Stimulated activated CD8-positive, alpha-beta memory T cell treated with anti-CD3 and anti-CD28 coated beads, Interleukin-4, amount 100 ng/mL, for 4 hours (primary cell): ENCODE results near the gene ACKR2.

Source experiments
- DNase-seq, 2 donors: peaks; one replicate each; pipeline ENCODE4 v3.0.0-alpha.2; 2020; ENCODE audit warnings: low read depth in 2 of 2, low spot score in 1 of 2

The ACKR2 gene, protein sequence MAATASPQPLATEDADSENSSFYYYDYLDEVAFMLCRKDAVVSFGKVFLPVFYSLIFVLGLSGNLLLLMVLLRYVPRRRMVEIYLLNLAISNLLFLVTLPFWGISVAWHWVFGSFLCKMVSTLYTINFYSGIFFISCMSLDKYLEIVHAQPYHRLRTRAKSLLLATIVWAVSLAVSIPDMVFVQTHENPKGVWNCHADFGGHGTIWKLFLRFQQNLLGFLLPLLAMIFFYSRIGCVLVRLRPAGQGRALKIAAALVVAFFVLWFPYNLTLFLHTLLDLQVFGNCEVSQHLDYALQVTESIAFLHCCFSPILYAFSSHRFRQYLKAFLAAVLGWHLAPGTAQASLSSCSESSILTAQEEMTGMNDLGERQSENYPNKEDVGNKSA

GRCh38 chr3:42809202-42809601, at the start of gene ACKR2:
Gene ACKR2, plus strand, starts transcription at chr3:42809445. Its CDS starts 55,058 bp downstream, at chr3:42864503.
- no peak for DNase-seq

DNA sequence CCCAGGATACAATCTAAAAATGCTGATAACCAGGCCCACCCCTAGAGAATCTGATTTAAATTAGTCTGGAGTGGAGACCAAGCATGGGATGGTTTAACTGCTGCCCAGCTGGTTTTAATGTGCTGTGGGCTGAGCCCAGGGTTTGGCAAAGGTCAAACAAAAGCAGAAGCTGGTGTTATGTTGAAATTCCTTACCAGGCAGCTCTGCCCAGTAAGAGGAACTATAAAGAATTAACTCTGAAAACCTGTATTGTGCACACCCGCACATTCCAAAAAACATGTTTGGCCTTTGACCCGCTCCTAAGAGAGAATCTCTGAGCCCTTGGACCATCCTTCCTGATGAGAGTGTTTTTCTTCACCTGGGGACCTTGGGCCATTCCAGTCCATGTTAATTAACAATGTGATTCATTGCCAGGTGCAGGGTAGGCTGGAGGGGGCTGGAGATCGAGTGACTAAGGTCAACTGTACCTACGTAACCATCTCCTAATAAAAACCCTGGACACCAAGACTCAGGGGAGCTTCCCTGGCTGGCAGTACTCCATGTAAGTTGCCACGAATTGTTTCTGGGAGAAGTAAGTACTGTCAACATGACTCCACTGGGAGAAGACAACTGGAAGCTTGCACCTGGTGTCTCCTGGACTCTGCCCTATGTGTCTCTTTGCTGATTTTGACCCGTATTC, 47.1 kb upstream of the ACKR2 start:
- DNase-seq = no peak

- DNase-seq = no peak
Observed at GRCh38 chr3:42763021-42763420, 46.2 kb upstream of the ACKR2 start.

DNA sequence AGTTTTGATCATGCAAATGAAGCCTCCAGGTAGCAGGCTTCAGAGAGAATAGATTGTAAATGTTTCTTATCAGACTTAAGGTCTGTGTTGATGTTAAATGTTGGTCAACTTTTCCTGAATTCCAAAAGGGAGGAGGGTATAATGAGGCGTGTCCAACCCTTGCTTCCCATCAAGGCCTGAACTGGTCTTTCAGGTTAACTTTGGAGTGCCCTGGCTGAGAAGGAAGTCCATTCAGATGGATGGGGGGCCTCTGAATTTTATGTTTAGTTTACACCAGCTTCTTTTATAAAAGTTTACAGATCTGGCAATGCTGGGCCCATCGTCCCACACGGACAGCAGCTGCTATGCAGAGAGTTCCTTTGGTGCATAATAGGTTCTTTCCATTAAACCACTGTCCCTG, 45.1 kb upstream of the ACKR2 start:
- no peak for DNase-seq

GRCh38 chr3:42764561-42765295, 44.5 kb upstream of the ACKR2 start:
- DNase-seq = no peak

DNA sequence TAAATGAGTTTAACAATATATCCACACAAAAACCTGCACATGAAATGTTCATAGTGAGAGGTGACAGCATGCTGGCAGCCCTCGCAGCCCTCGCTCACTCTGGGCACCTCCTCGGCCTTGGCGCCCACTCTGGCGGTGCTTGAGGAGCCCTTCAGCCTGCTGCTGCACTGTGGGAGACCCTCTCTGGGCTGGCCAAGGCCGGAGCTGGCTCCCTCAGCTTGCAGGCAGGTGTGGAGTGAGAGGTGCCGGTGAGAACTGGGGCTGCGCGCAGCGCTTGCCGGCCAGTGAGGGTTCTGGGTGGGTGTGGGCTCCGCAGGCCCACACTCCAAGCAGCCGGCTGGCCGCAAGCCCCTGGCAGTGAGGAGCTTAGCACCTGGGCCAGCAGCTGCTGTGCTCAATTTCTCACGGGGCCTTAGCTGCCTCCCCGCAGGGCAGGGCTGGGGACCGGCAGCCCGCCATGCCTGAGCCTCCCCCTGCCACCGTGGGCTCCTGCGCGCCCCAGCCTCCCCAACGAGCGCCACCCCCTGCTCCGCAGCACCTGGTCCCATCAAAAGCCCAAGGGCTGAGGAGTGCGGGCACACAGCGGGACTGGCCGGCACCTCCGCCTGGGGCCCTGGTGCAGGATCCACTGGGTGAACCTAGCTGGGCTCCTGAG, 39.6 kb upstream of the ACKR2 start:
- no peak for DNase-seq

GRCh38 chr3:42771271-42771670, 38.0 kb upstream of the ACKR2 start:
- no peak for DNase-seq

- peak; percentile 79 to 82 for DNase-seq
Observed at GRCh38 chr3:42772670-42773408, 36.4 kb upstream of the ACKR2 start, which contains the start of gene CCDC13. Gene CCDC13, minus strand, starts transcription at chr3:42773253. Its CDS starts 14,908 bp downstream, at chr3:42758345.

- DNase-seq = no peak
Observed at GRCh38 chr3:42773409-42773751, 35.9 kb upstream of the ACKR2 start.

DNA sequence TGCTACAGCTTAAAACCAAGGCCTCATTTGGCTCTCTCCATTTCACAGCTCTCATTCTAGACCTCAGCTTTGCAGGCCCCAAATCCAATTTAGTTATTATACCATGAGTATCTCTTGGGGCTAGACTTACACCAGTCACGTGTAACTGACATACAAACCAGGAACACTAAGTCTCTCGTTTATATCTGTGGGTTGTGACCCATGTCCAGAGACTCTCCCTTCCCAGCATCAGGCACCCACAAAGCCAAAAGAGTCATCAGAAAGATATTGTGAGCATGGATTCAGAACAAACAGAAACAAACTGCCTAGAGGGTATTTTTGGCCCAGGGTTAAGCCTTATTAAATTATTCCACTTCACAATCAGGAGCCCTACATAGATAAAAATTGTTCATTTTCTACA, 30.6 kb upstream of the ACKR2 start:
- no peak for DNase-seq

- no peak for DNase-seq
Observed at GRCh38 chr3:42780398-42780797, 28.8 kb upstream of the ACKR2 start.

DNA sequence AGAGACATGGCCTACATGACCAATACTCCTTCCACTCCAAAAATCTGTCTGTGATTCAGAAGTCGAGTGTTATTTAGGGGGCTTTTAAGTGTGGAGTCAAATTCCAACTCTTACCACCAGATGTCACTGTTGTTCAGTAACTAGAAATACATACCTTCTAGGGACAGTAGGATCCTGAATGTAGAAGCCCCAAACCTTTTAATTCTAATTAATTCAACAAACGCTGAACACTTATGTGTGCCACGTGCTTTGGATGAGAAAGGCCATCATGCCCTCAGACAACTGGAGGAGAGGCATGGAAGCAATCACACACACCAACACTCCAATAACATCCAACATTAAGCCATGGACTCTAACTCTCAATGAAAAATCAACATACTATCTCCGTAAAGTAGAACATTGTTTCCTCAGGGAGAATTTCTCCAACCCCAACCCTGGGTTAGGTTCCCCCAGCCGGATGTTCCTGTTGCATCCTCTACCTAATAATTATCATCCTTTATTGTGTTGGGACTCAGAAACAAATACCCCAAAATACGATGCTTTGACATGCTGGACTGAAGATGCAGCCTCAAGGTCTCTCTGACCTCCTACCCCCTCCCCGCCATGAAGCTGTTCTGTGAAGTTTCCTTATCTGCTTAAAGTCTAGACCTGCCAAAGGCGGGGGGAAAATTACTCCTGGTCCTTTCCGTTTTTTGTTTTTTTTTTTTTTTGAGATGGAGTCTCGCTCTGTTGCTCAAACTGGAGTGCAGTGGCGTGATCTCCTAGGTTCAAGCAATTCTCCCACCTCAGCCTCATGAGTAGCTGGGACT, 28.1 kb upstream of the ACKR2 start:
- DNase-seq = no peak

GRCh38 chr3:42786212-42786611, 23.0 kb upstream of the ACKR2 start:
- no peak for DNase-seq

DNA sequence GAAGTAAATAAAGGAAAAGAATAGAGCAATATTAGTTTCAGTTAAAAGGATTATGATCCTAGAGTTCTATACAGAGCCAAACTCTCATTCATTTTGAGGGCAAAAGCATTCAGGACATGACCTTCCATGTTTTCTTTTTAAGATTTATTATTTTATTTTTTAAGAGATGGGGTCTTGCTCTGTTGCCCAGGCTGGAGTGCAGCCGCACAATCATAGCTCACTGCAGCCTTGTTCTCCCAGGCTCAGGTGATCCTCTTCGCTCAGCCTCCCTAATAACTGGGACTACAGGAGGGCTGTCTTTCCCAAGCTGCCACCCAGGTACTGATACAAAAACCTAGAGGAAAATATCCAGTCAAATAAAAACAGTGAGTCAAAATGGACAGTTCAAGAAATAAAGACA, 22.6 kb upstream of the ACKR2 start:
- no peak for DNase-seq

DNA sequence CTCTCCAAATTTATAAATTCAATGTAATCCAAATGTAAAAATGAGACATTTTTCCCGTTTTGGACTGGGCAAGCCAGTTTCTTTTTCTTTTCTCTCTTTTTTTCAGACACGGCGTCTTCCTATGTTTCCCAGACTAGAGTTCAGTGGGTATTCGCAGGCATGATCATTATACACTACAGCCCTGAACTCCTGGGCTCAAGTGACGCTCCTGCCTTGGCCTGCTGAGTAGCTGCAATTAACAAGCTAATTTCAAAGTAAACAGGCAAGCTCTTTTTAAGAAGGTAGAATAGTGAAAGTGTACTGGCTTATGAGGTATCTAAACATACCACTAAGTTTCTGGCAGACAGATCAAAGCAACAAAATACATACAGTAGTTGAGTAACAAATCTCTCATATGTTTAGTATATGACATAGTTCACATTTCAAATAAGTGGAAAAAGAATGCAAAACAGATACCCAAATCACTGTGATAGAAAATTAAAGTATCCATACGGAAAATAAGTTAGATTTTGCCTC, 18.5 kb upstream of the ACKR2 start:
- no peak for DNase-seq

- DNase-seq = no peak
Observed at GRCh38 chr3:42795621-42796181, 13.5 kb upstream of the ACKR2 start.

GRCh38 chr3:42796332-42796885, 12.8 kb upstream of the ACKR2 start:
- DNase-seq = no peak

GRCh38 chr3:42799376-42799775, 9.9 kb upstream of the ACKR2 start:
- DNase-seq = no peak

- DNase-seq = no peak
Observed at GRCh38 chr3:42800251-42800650, 9.0 kb upstream of the ACKR2 start.
